CD8-positive, alpha-beta memory T cell (primary cell): ENCODE results near the gene CCSER2. TPM values are rescaled to one million over a fixed set of nuclear protein-coding genes. Genes with fewer than 3 reads are reported as not detected.
"Not testable (repeated sequence)": the region's sequence is repeated elsewhere in the genome, so short reads cannot be mapped to it uniquely, and the experiment has no call there.

Experiments
- CTCF ChIA-PET: fragments of 350-600 bp; sonication (Branson Sonifier 250); formaldehyde crosslinking; loops from one replicate; lab custom pipeline; 2021; ENCODE audit warnings: antibody characterized with exemption; lab: Charles Lee
- POLR2A ChIA-PET: fragments of 350-600 bp; sonication (Branson Sonifier 250); formaldehyde crosslinking; loops from one replicate; lab custom pipeline; 2021; ENCODE audit warnings: antibody characterized with exemption; lab: Charles Lee
- DNase-seq, 5 donors: peaks; one replicate each; pipeline versions ENCODE4 v3.0.0 to v3.0.0-alpha.2; 2020 to 2022; ENCODE audit warnings: mixed read lengths in 1 of 5
- H3K27ac ChIP-seq: one replicate; pipeline ENCODE4 v1.7.0; 2013; ENCODE audit warnings: low read depth, mild to moderate bottlenecking, low read length, moderate library complexity
- H3K27me3 ChIP-seq: 2 replicates; pipeline ENCODE4 v1.7.0; 2013; ENCODE audit warnings: low read length, mild to moderate bottlenecking; ENCODE audit not compliant: insufficient read depth, poor library complexity, severe bottlenecking
- H3K36me3 ChIP-seq: 2 replicates; pipeline ENCODE4 v1.7.0; 2013; ENCODE audit warnings: mild to moderate bottlenecking, low read length, moderate library complexity; ENCODE audit not compliant: insufficient read depth
- H3K4me1 ChIP-seq: 2 replicates; pipeline ENCODE4 v1.7.0; 2013; ENCODE audit warnings: mild to moderate bottlenecking, low read length, moderate library complexity; ENCODE audit not compliant: insufficient read depth
- H3K4me3 ChIP-seq: 2 replicates; pipeline ENCODE4 v1.7.0; 2013; ENCODE audit warnings: mild to moderate bottlenecking, low read length
- H3K9me3 ChIP-seq: 2 replicates; pipeline ENCODE4 v1.7.0; 2013; ENCODE audit warnings: mild to moderate bottlenecking, low read length
- H3K27ac Mint-ChIP-seq, 8 donors: one replicate each; pipeline ENCODE4 v1.8.0; 2020 to 2021; ENCODE audit warnings: mixed read lengths in 8 of 8, mild to moderate bottlenecking in 6 of 8, inconsistent platforms in 3 of 8, moderate library complexity in 3 of 8
- H3K27me3 Mint-ChIP-seq, 2 donors: one replicate each; pipeline ENCODE4 v1.8.0; 2020 to 2021; ENCODE audit warnings: mixed read lengths in 2 of 2, mild to moderate bottlenecking in 1 of 2, moderate library complexity in 1 of 2
- H3K36me3 Mint-ChIP-seq, 3 donors: one replicate each; pipeline ENCODE4 v1.8.0; 2020 to 2021; ENCODE audit warnings: mixed read lengths in 3 of 3, inconsistent platforms in 1 of 3, mild to moderate bottlenecking in 1 of 3
- H3K4me1 Mint-ChIP-seq, 3 donors: one replicate each; pipeline ENCODE4 v1.8.0; 2020 to 2021; ENCODE audit warnings: mixed read lengths in 3 of 3, inconsistent platforms in 1 of 3, mild to moderate bottlenecking in 1 of 3
- H3K4me3 Mint-ChIP-seq, 7 donors: one replicate each; pipeline ENCODE4 v1.8.0; 2020 to 2021; ENCODE audit warnings: mixed read lengths in 7 of 7, mild to moderate bottlenecking in 6 of 7, moderate library complexity in 4 of 7, inconsistent platforms in 2 of 7
- H3K9me3 Mint-ChIP-seq, 5 donors: one replicate each; pipeline ENCODE4 v1.8.0; 2020 to 2022; ENCODE audit warnings: mixed read lengths in 5 of 5, mild to moderate bottlenecking in 3 of 5, moderate library complexity in 2 of 5, inconsistent platforms in 1 of 5
- polyA plus RNA-seq: library from polyadenylated mRNA; unstranded; fragments of 300-500 nt; fragmentation: Illumina TruSeq; gene quantifications from one replicate; pipeline ENCODE4 v1.2.3, GENCODE V29; 2021
- total RNA-seq, 2 experiments: library from RNA; stranded (reverse); gene quantifications; one replicate each; pipeline ENCODE4 v1.2.3, GENCODE V29; 2021

Gene CCSER2
- total RNA-seq = 10 to 100 TPM; 62.6 to 74.5 TPM
- polyA plus RNA-seq = 114 TPM

GRCh38 chr10:84328418-84329195, at the start of gene CCSER2:
Gene CCSER2 (plus strand): TSS chr10:84328589. CDS start chr10:84371053, 42,464 bp downstream.
- peak within 1 kb of the TSS; percentile 99 to 100 (median 99) for H3K27ac Mint-ChIP-seq
- Histone ChIP-seq H3K27me3 (no peaks in the 10 kb centered on the region), H3K4me1 (peaks cover 25% of the 10 kb centered on the region), H3K4me3 (peak within 1 kb of the TSS; percentile 90), H3K9me3 (no peaks in the 10 kb centered on the region), H3K36me3 (no peaks in the 10 kb centered on the region), H3K27ac (peak within 1 kb of the TSS; percentile 87)
- peaks cover 35 to 38% (median 36%) of the 10 kb centered on the region in 3 donors for H3K4me1 Mint-ChIP-seq
- CTCF ChIA-PET = interaction anchor here (1.6 to 3.2 kb wide), 2 partner anchors 23 to 190 kb away, joined by 3 to 18 read pairs; partner anchors contain the start of gene GHITM
- no peaks in the 10 kb centered on the region for H3K27me3 Mint-ChIP-seq
- peak within 1 kb of the TSS; percentile 94 to 97 (median 97) for H3K4me3 Mint-ChIP-seq
- peak; percentile 90 to 93 (median 93) for DNase-seq
- peaks cover 0 to 23% (median 3%) of the 10 kb centered on the region in 3 donors for H3K36me3 Mint-ChIP-seq
- H3K9me3 Mint-ChIP-seq = no peaks in the 10 kb centered on the region
- POLR2A ChIA-PET = interaction anchor here (0.9 to 1.2 kb wide), 3 partner anchors 9 to 189 kb away, joined by 3 read pairs; partner anchors contain the start of gene GHITM

- H3K9me3 Mint-ChIP-seq, H3K27ac ChIP-seq, H3K4me1 ChIP-seq, H3K4me3 ChIP-seq, H3K36me3 Mint-ChIP-seq, DNase-seq, H3K4me1 Mint-ChIP-seq, POLR2A ChIA-PET, H3K27me3 ChIP-seq, H3K9me3 ChIP-seq, H3K36me3 ChIP-seq: not testable (repeated sequence)
- Mint-ChIP-seq H3K27me3 (peaks cover 18 to 43% of the 10 kb centered on the region in 2 donors), H3K4me3 (peak overlapping the region in 4 of 7 donors; percentile 1 to 61 (median 46)), H3K27ac (peak overlapping the region in 2 of 8 donors; percentile 12 to 29)
- CTCF ChIA-PET = interaction anchor here (1.1 kb wide), 1 partner anchor 12 kb away, joined by 4 read pairs; no protein-coding TSS in a partner anchor
These were observed 48.4 kb upstream of the CCSER2 start for GRCh38 chr10:84279876-84280475.

GRCh38 chr10:84286695-84287094, 41.7 kb upstream of the CCSER2 start:
- H3K27me3 ChIP-seq = no peaks in the 10 kb centered on the region
- no peaks in the 10 kb centered on the region for H3K36me3 Mint-ChIP-seq
- H3K4me3 ChIP-seq = no peak overlapping the region
- H3K27ac ChIP-seq = no peak overlapping the region
- ChIA-PET CTCF (interaction anchor here (1.2 kb wide), 1 partner anchor 250 kb away, joined by 3 read pairs; no protein-coding TSS in a partner anchor), POLR2A (no interaction called here)
- H3K9me3 Mint-ChIP-seq = no peaks in the 10 kb centered on the region
- peaks cover 2 to 5% of the 10 kb centered on the region in 2 donors for H3K27me3 Mint-ChIP-seq
- H3K4me1 Mint-ChIP-seq = no peaks in the 10 kb centered on the region
- H3K4me3 Mint-ChIP-seq = no peak overlapping the region
- H3K36me3 ChIP-seq = no peaks in the 10 kb centered on the region
- H3K27ac Mint-ChIP-seq = no peak overlapping the region
- no peaks in the 10 kb centered on the region for H3K4me1 ChIP-seq
- no peaks in the 10 kb centered on the region for H3K9me3 ChIP-seq
- DNase-seq = no peak

GRCh38 chr10:84288151-84288550, 40.2 kb upstream of the CCSER2 start:
- no peak overlapping the region for H3K4me3 ChIP-seq
- CTCF ChIA-PET = no interaction called here
- Mint-ChIP-seq H3K27me3 (peaks cover 2 to 5% of the 10 kb centered on the region in 2 donors), H3K27ac (no peak overlapping the region), H3K9me3 (no peaks in the 10 kb centered on the region), H3K4me3 (no peak overlapping the region), H3K36me3 (no peaks in the 10 kb centered on the region), H3K4me1 (no peaks in the 10 kb centered on the region)
- POLR2A ChIA-PET = no interaction called here
- no peak for DNase-seq
- no peaks in the 10 kb centered on the region for H3K36me3 ChIP-seq
- no peaks in the 10 kb centered on the region for H3K9me3 ChIP-seq
- H3K27me3 ChIP-seq = no peaks in the 10 kb centered on the region
- no peak overlapping the region for H3K27ac ChIP-seq
- no peaks in the 10 kb centered on the region for H3K4me1 ChIP-seq

GRCh38 chr10:84289521-84290200, 38.7 kb upstream of the CCSER2 start:
- Histone ChIP-seq H3K36me3 (no peaks in the 10 kb centered on the region), H3K4me1 (no peaks in the 10 kb centered on the region), H3K4me3 (no peak overlapping the region), H3K27me3 (no peaks in the 10 kb centered on the region), H3K9me3 (no peaks in the 10 kb centered on the region), H3K27ac (no peak overlapping the region)
- peaks cover 3 to 5% of the 10 kb centered on the region in 2 donors for H3K27me3 Mint-ChIP-seq
- no peaks in the 10 kb centered on the region for H3K36me3 Mint-ChIP-seq
- ChIA-PET CTCF (no interaction called here), POLR2A (no interaction called here)
- H3K27ac Mint-ChIP-seq = no peak overlapping the region
- DNase-seq = no peak
- no peak overlapping the region for H3K4me3 Mint-ChIP-seq
- H3K9me3 Mint-ChIP-seq = no peaks in the 10 kb centered on the region
- H3K4me1 Mint-ChIP-seq = peaks cover 0 to 4% (median 0%) of the 10 kb centered on the region in 3 donors

- ChIA-PET POLR2A (no interaction called here), CTCF (interaction anchor here (0.8 kb wide), 1 partner anchor 10 kb away, joined by 3 read pairs; no protein-coding TSS in a partner anchor)
- no peaks in the 10 kb centered on the region for H3K36me3 Mint-ChIP-seq
- Histone ChIP-seq H3K27ac (no peak overlapping the region), H3K4me1 (no peaks in the 10 kb centered on the region), H3K4me3 (no peak overlapping the region), H3K9me3 (no peaks in the 10 kb centered on the region), H3K27me3 (no peaks in the 10 kb centered on the region), H3K36me3 (no peaks in the 10 kb centered on the region)
- no peak overlapping the region for H3K27ac Mint-ChIP-seq
- no peak for DNase-seq
- peaks cover 0 to 4% (median 0%) of the 10 kb centered on the region in 3 donors for H3K4me1 Mint-ChIP-seq
- H3K9me3 Mint-ChIP-seq = no peaks in the 10 kb centered on the region
- H3K27me3 Mint-ChIP-seq = peaks cover 3 to 5% of the 10 kb centered on the region in 2 donors
- no peak overlapping the region for H3K4me3 Mint-ChIP-seq
These were observed 38.2 kb upstream of the CCSER2 start for GRCh38 chr10:84290235-84290634.

- POLR2A ChIA-PET = no interaction called here
- Mint-ChIP-seq H3K36me3 (no peaks in the 10 kb centered on the region), H3K4me3 (no peak overlapping the region), H3K27ac (no peak overlapping the region), H3K27me3 (peaks cover 3 to 5% of the 10 kb centered on the region in 2 donors), H3K9me3 (no peaks in the 10 kb centered on the region), H3K4me1 (peaks cover 0 to 4% (median 0%) of the 10 kb centered on the region in 3 donors)
- Histone ChIP-seq H3K4me1 (no peaks in the 10 kb centered on the region), H3K27me3 (no peaks in the 10 kb centered on the region), H3K9me3 (no peaks in the 10 kb centered on the region), H3K27ac (no peak overlapping the region), H3K36me3 (no peaks in the 10 kb centered on the region), H3K4me3 (no peak overlapping the region)
- DNase-seq = no peak
- CTCF ChIA-PET = interaction anchor here (1.0 kb wide), 1 partner anchor 24 kb away, joined by 3 read pairs; no protein-coding TSS in a partner anchor
These were observed 37.0 kb upstream of the CCSER2 start for GRCh38 chr10:84291384-84291783.
